Naive B cell (primary cell): ENCODE results near the gene CCDC159. TPM values are rescaled to one million over a fixed set of nuclear protein-coding genes. Genes with fewer than 3 reads are reported as not detected.

Experiments used
- ATAC-seq, 2 donors: fragments of 150-1000 bp; cut with Tn5 transposase; 2 replicates each; pipeline ENCODE4 v1.10.0; 2021; ENCODE audit warnings: low read depth in 2 of 2, mild to moderate bottlenecking in 2 of 2, moderate library complexity in 2 of 2
- DNase-seq: peaks from one replicate; pipeline ENCODE4 v3.0.0; 2022
- H3K27ac Mint-ChIP-seq, 6 donors: one replicate each; pipeline ENCODE4 v1.8.0; 2020 to 2022; ENCODE audit warnings: mild to moderate bottlenecking in 6 of 6, mixed read lengths in 6 of 6, moderate library complexity in 5 of 6, inconsistent platforms in 2 of 6
- H3K27me3 Mint-ChIP-seq, 3 donors: one replicate each; pipeline ENCODE4 v1.8.0; 2021 to 2022; ENCODE audit warnings: mixed read lengths in 3 of 3, mild to moderate bottlenecking in 1 of 3
- H3K36me3 Mint-ChIP-seq, 2 donors: one replicate each; pipeline ENCODE4 v1.8.0; 2020 to 2022; ENCODE audit warnings: mixed read lengths in 2 of 2, inconsistent platforms in 1 of 2, mild to moderate bottlenecking in 1 of 2
- H3K4me1 Mint-ChIP-seq, 3 donors: one replicate each; pipeline ENCODE4 v1.8.0; 2020 to 2022; ENCODE audit warnings: mixed read lengths in 3 of 3, inconsistent platforms in 1 of 3, mild to moderate bottlenecking in 1 of 3, moderate library complexity in 1 of 3
- H3K4me3 Mint-ChIP-seq, 8 donors: one replicate each; pipeline ENCODE4 v1.8.0; 2020 to 2022; ENCODE audit warnings: mild to moderate bottlenecking in 8 of 8, mixed read lengths in 8 of 8, moderate library complexity in 8 of 8, inconsistent platforms in 2 of 8
- H3K9me3 Mint-ChIP-seq, 7 donors: one replicate each; pipeline ENCODE4 v1.8.0; 2020 to 2022; ENCODE audit warnings: mixed read lengths in 7 of 7, mild to moderate bottlenecking in 5 of 7, inconsistent platforms in 2 of 7, moderate library complexity in 1 of 7
- polyA plus RNA-seq, 6 donors: library from polyadenylated mRNA; unstranded; fragments of 300-500 nt; fragmentation: Illumina TruSeq; gene quantifications; one replicate each; pipeline ENCODE4 v1.2.3, GENCODE V29; 2021; ENCODE audit warnings: low read depth in 6 of 6

CCDC159 gene
- polyA plus RNA-seq, 6 donors from 2014 or later: 13.2 to 25.0 (median 16.2) TPM

DNA sequence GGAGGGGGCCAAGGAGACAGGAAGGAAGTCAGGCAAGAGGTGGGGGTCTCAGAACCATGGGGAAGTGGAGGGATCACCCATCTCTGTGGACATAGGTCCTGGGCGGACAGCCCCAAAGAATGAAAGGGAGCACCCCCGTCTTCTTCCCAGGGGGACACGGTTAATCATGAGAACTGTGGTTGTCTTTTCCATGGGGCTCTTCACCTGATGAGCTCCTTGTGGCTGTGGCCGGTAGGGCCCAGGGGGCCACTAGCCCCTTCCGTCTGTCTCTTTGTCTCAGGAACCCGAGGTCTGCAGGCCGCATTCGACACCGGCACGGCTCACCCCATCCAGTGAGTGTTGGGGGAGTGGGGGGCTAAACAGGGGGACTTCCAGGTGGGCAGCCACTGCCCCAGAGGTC is 17.6 kb downstream of the CCDC159 start:
- Mint-ChIP-seq H3K36me3 (peaks cover 1% of the 10 kb centered on the region in 2 donors), H3K27me3 (no peaks in the 10 kb centered on the region), H3K4me3 (no peak overlapping the region), H3K27ac (no peak overlapping the region), H3K9me3 (no peaks in the 10 kb centered on the region), H3K4me1 (peaks cover 0 to 10% (median 6%) of the 10 kb centered on the region in 3 donors)
- ATAC-seq: no peak
- no peak for DNase-seq

- ATAC-seq (no peak), DNase-seq (no peak)
- peak overlapping the region in 1 of 6 donors; percentile 56 for H3K27ac Mint-ChIP-seq
- peak overlapping the region in 1 of 8 donors; percentile 52 for H3K4me3 Mint-ChIP-seq
- H3K4me1 Mint-ChIP-seq: peaks cover 2 to 10% (median 6%) of the 10 kb centered on the region in 3 donors
- peaks cover 6 to 7% of the 10 kb centered on the region in 2 donors for H3K36me3 Mint-ChIP-seq
- no peaks in the 10 kb centered on the region for H3K9me3 Mint-ChIP-seq
- no peaks in the 10 kb centered on the region for H3K27me3 Mint-ChIP-seq
These were observed 18.1 kb downstream of the CCDC159 start for GRCh38 chr19:11364296-11364904.

- DNase-seq: no peak
- Mint-ChIP-seq H3K36me3 (peaks cover 7 to 9% of the 10 kb centered on the region in 2 donors), H3K4me3 (peak overlapping the region in 1 of 8 donors; percentile 52), H3K4me1 (peaks cover 2 to 10% (median 6%) of the 10 kb centered on the region in 3 donors), H3K27me3 (no peaks in the 10 kb centered on the region), H3K9me3 (no peaks in the 10 kb centered on the region), H3K27ac (no peak overlapping the region)
- ATAC-seq: no peak
These were observed 18.6 kb downstream of the CCDC159 start for GRCh38 chr19:11364935-11365334.

GRCh38 chr19:11365557-11366117 is 19.3 kb downstream of the CCDC159 start:
- no peak for DNase-seq
- H3K9me3 Mint-ChIP-seq: no peaks in the 10 kb centered on the region
- H3K36me3 Mint-ChIP-seq: peaks cover 7 to 9% of the 10 kb centered on the region in 2 donors
- peaks cover 2 to 10% (median 6%) of the 10 kb centered on the region in 3 donors for H3K4me1 Mint-ChIP-seq
- H3K27me3 Mint-ChIP-seq: no peaks in the 10 kb centered on the region
- H3K4me3 Mint-ChIP-seq: no peak overlapping the region
- no peak overlapping the region for H3K27ac Mint-ChIP-seq
- no peak for ATAC-seq

DNA sequence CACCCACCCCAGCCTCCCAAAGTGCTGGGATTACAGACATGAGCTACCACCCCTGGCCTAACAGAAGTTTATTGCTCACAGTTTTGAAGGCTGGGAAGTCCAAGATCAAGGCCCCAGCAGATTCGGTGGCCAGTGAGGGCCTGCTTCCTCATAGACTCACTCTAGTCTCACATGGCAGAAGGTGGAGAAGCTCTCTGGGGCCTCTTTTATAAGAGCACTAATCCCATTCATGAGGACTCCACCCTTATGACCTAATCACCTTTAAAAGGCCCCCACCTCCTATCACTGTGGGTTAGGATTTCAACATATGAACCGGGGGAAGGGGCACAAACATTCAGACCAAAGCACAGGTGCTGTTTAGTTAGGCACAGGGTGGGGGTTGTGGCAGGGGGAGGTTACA is 21.2 kb downstream of the CCDC159 start:
- no peaks in the 10 kb centered on the region for H3K27me3 Mint-ChIP-seq
- no peak overlapping the region for H3K27ac Mint-ChIP-seq
- ATAC-seq (no peak), DNase-seq (no peak)
- H3K36me3 Mint-ChIP-seq: peaks cover 7 to 9% of the 10 kb centered on the region in 2 donors
- H3K4me1 Mint-ChIP-seq: peaks cover 0 to 3% (median 2%) of the 10 kb centered on the region in 3 donors
- no peak overlapping the region for H3K4me3 Mint-ChIP-seq
- no peaks in the 10 kb centered on the region for H3K9me3 Mint-ChIP-seq

DNA sequence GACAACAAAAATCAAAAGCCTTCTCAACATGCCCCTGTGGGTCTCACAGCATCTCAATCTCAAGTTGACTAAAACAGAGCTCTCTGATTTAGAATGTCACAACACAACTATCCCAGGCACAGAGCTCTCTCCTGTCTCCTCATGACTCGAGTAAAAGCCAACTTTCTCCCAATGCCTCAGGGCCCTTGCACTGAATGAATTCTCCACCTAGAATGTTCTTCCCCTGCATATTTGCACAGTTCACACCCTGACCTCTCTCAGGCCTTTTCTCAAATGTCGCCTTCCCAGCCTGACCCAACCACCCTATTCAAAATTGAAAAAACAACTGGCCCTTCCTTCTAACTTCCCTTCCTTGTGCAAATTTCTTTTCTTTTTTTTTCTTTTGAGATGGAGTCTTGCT is 24.4 kb downstream of the CCDC159 start:
- Mint-ChIP-seq H3K4me1 (peaks cover 2 to 10% (median 3%) of the 10 kb centered on the region in 3 donors), H3K36me3 (peaks cover 7 to 9% of the 10 kb centered on the region in 2 donors), H3K27ac (peak overlapping the region in 1 of 6 donors; percentile 5), H3K27me3 (no peaks in the 10 kb centered on the region), H3K9me3 (no peaks in the 10 kb centered on the region), H3K4me3 (no peak overlapping the region)
- DNase-seq (no peak), ATAC-seq (no peak)

DNA sequence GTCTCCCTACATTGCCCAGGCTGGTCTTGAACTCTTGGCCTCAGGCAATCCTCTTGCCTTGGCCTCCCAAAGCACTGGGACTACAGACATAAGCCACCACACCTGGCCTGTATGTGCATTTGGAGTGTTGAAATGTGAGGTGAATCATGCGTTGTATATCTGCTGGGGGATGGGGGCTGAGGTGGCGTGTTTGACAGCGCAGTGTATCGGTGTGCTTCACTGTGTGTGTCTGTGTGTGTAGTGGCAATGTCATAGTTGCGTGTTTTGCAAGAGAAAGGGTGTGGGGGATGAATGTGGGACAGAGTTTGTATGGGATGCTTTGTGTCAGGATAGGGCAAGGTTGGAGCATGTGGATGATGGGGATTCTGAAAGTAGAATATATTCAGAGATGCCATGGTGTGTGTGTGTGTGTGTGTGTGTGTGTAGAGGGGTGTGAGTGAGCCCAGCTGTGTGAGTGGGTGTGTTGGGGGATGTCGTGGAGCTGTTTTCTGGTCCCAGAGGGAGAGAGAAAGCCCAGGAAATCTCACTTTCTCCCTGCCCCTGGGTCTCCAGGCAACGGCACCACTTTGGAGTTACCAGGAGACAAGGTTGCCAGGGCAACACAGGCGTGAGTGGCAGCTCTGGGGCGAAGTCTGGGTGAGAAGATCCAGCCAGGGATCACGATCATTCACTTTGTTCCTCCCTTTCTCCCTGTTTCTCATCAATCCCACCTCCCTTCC is 27.0 kb downstream of the CCDC159 start:
- DNase-seq (no peak), ATAC-seq (no peak)
- Mint-ChIP-seq H3K4me1 (peaks cover 13 to 19% (median 14%) of the 10 kb centered on the region in 3 donors), H3K27ac (peak overlapping the region in 3 of 6 donors; percentile 5 to 67 (median 65)), H3K36me3 (peaks cover 7 to 9% of the 10 kb centered on the region in 2 donors), H3K9me3 (no peaks in the 10 kb centered on the region), H3K27me3 (no peaks in the 10 kb centered on the region), H3K4me3 (peak overlapping the region in 4 of 8 donors; percentile 0 to 79 (median 36))

DNA sequence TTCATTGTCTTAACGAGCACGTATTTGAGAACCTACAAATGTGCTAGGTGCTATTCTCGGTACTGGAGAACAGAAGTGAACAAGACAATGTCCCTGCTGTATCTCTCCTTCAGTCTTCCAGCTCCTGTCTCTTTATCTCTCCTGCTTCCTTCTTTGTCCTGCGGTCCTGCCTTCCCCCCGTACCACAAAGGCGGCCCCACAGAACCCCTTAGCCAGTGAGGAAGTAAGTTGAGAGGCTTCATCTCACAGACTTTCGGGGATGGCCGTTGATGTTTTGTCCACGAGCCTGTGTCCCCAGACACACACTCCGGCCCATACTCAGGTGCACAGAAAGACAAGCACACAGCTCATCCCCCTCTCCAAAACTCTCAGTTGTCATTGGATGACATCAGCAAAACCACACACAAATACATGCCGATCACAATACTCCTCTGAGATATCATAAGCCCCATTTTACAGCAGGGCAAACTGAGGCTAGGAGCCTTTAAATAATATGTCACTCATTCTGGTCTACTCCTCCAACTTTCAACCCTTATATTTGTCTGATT is 27.6 kb downstream of the CCDC159 start:
- no peak for DNase-seq

GRCh38 chr19:11374433-11375142 is 28.3 kb downstream of the CCDC159 start, which contains the start of gene SWSAP1:
SWSAP1 (plus strand) TSS chr19:11374666; CDS start chr19:11374681, 15 bp downstream.
- DNase-seq (peak; percentile 98), ATAC-seq (peak; percentile 85 to 87)
- H3K9me3 Mint-ChIP-seq: no peaks in the 10 kb centered on the region
- H3K27me3 Mint-ChIP-seq: no peaks in the 10 kb centered on the region
- H3K27ac Mint-ChIP-seq: peak within 1 kb of the TSS in 2 of 6 donors; percentile 5 to 38
- H3K36me3 Mint-ChIP-seq: peaks cover 0 to under 1% of the 10 kb centered on the region in 2 donors
- peak within 1 kb of the TSS in 1 of 8 donors; percentile 2 for H3K4me3 Mint-ChIP-seq
- peaks cover 11 to 19% (median 14%) of the 10 kb centered on the region in 3 donors for H3K4me1 Mint-ChIP-seq

More for the DNA sequence above, 27.6 kb downstream of the CCDC159 start:
- Mint-ChIP-seq H3K4me3 (peak overlapping the region in 1 of 8 donors; percentile 2), H3K9me3 (no peaks in the 10 kb centered on the region), H3K36me3 (peaks cover 5 to 7% of the 10 kb centered on the region in 2 donors), H3K4me1 (peaks cover 13 to 19% (median 14%) of the 10 kb centered on the region in 3 donors), H3K27ac (peak overlapping the region in 1 of 6 donors; percentile 38), H3K27me3 (no peaks in the 10 kb centered on the region)
- ATAC-seq: no peak

DNA sequence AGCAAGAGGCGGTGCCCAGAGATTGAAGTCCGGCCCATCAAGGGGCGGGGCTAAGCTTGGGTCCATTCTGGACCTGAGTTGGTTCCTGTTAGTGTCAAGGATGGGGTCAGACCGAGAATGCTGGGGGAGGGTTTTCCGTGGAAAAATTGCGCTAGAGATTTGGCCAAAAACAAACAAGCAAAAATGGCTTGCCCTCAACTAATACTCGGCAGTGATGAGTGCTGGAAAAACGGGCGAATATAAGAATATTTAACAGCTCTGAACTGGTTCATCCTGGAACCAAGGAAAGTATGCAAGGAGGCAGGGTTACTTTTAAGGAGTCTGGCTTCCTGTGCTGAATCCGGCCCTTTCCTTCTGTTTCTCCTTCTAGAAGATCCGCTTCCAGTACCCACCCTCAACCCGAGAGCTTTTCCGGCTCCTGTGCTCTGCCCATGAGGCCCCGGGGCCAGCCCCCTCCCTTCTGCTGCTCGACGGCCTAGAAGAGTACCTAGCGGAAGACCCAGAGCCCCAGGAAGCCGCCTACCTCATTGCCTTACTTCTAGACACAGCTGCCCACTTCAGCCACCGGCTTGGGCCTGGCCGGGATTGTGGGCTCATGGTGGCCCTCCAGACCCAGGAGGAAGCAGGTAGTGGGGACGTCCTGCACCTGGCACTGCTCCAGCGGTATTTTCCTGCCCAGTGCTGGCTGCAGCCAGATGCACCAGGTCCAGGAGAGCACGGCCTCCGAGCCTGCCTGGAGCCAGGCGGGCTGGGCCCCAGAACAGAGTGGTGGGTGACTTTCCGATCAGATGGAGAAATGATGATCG is 29.0 kb downstream of the CCDC159 start:
- no peak overlapping the region for H3K27ac Mint-ChIP-seq
- H3K27me3 Mint-ChIP-seq: no peaks in the 10 kb centered on the region
- peaks cover 16 to 24% (median 20%) of the 10 kb centered on the region in 3 donors for H3K4me1 Mint-ChIP-seq
- ATAC-seq: peak; percentile 35 to 40
- H3K36me3 Mint-ChIP-seq: no peaks in the 10 kb centered on the region
- no peak overlapping the region for H3K4me3 Mint-ChIP-seq
- no peaks in the 10 kb centered on the region for H3K9me3 Mint-ChIP-seq
- DNase-seq: peak; percentile 65

- Mint-ChIP-seq H3K9me3 (no peaks in the 10 kb centered on the region), H3K36me3 (no peaks in the 10 kb centered on the region), H3K27ac (peak overlapping the region in 2 of 6 donors; percentile 35 to 65), H3K4me1 (peaks cover 32 to 35% (median 32%) of the 10 kb centered on the region in 3 donors), H3K27me3 (no peaks in the 10 kb centered on the region), H3K4me3 (peak overlapping the region in 5 of 8 donors; percentile 6 to 75 (median 66))
- DNase-seq: no peak
- ATAC-seq: no peak
These were observed 30.9 kb downstream of the CCDC159 start for GRCh38 chr19:11377237-11377636.

- Mint-ChIP-seq H3K36me3 (no peaks in the 10 kb centered on the region), H3K4me1 (peaks cover 34 to 39% (median 37%) of the 10 kb centered on the region in 3 donors), H3K9me3 (peaks cover 0 to 1% (median 0%) of the 10 kb centered on the region in 7 donors), H3K27me3 (no peaks in the 10 kb centered on the region), H3K4me3 (no peak overlapping the region), H3K27ac (peak overlapping the region in 3 of 6 donors; percentile 34 to 60 (median 59))
- ATAC-seq (no peak), DNase-seq (no peak)
These were observed 31.4 kb downstream of the CCDC159 start for GRCh38 chr19:11377756-11378155.
